H1 (cell line): ENCODE data around the gene RRP7A. TPM values are rescaled to one million over a fixed set of nuclear protein-coding genes. Genes with fewer than 3 reads are reported as not detected.

ENCODE experiments used
- BACH1 ChIP-seq: IDR thresholded peaks from 2 replicates; pipeline ENCODE4 v1.6.1; 2012; ENCODE audit warnings: low read length, improper control_type of control experiment
- CHD7 ChIP-seq: fragments of 300-600 bp; sonication (generic); IDR thresholded peaks from 2 replicates; pipeline ENCODE4 v1.7.1; 2012; ENCODE audit warnings: low read length, moderate library complexity, mild to moderate bottlenecking, inconsistent platforms; ENCODE audit not compliant: insufficient replicate concordance
- CTCF ChIP-seq, 3 experiments: IDR thresholded peaks; 1 replicate in 2 of 3; 2 replicates in 1 of 3; pipeline versions ENCODE4 v1.5.1 to v1.6.1; 2011; ENCODE audit warnings: low read length in 3 of 3, mild to moderate bottlenecking in 3 of 3, inconsistent platforms in 2 of 3, low read depth in 1 of 3, moderate library complexity in 1 of 3; ENCODE audit not compliant: insufficient read depth in 1 of 3; ENCODE audit errors: control extremely low read depth in 1 of 3
- FOSL1 ChIP-seq: IDR thresholded peaks from 2 replicates; pipeline ENCODE4 v1.6.1; 2011; ENCODE audit warnings: mild to moderate bottlenecking, low read depth, low read length, moderate library complexity; ENCODE audit not compliant: insufficient read depth
- JUND ChIP-seq: IDR thresholded peaks from 2 replicates; pipeline ENCODE4 v1.6.1; 2011; ENCODE audit warnings: mild to moderate bottlenecking, improper control_type of control experiment, low read length
- RXRA ChIP-seq: IDR thresholded peaks from 2 replicates; pipeline ENCODE4 v1.6.1; 2011; ENCODE audit warnings: low read depth, mild to moderate bottlenecking, low read length, moderate library complexity; ENCODE audit not compliant: insufficient read depth
- SAP30 ChIP-seq: fragments of 300-600 bp; sonication (generic); IDR thresholded peaks from 2 replicates; pipeline ENCODE4 v1.7.1; 2012; ENCODE audit warnings: low read length, moderate library complexity, mild to moderate bottlenecking, inconsistent platforms; ENCODE audit not compliant: insufficient read depth, insufficient replicate concordance
- SP1 ChIP-seq: IDR thresholded peaks from 2 replicates; pipeline ENCODE4 v1.6.1; 2011; ENCODE audit warnings: low read depth, low read length
- ZNF274 ChIP-seq: IDR thresholded peaks from 2 replicates; pipeline ENCODE4 v1.7.0; 2012; ENCODE audit warnings: low read length, borderline replicate concordance; ENCODE audit errors: extremely low read depth
- polyA plus RNA-seq, 7 experiments: library from polyadenylated mRNA; depleted of rRNA in 3 of 7; stranded (reverse) in 5 of 7; unstranded in 2 of 7; fragments of >200 nt in 5 of 7; fragments of 200-250 nt in 2 of 7; gene quantifications; 1 replicate in 5 of 7; 2 replicates in 1 of 7; 4 replicates in 1 of 7; pipeline versions ENCODE4 v1.2.1 to v1.2.3, GENCODE V29; 2011 to 2013; ENCODE audit warnings: missing spikeins in 2 of 7, mixed read lengths in 2 of 7
- total RNA-seq: library from RNA; stranded (reverse); fragmentation: NEBNext Ultra II Directional; extraction: Animal tissue kit (Norgen Biotek cat#: 25700); gene quantifications from 2 replicates; pipeline ENCODE4 v1.2.1, GENCODE V29; 2021

Gene RRP7A
- total and polyA plus RNA-seq, 2 of the 8 experiments (the other 6 are each of a cell fraction or from before 2014, with no cell fraction given) = 18.4 to 49.0 TPM

GRCh38 chr22:42511401-42511891, 8.2 kb downstream of the RRP7A start (continued):
- TF ChIP-seq CHD7 = no peak
- TF ChIP-seq ZNF274 = no peak
- no peak for TF ChIP-seq FOSL1
- TF ChIP-seq SP1 = no peak
- TF ChIP-seq BACH1 = no peak
- TF ChIP-seq JUND = no peak
- TF ChIP-seq SAP30 = no peak
- TF ChIP-seq RXRA = no peak
- no peak for TF ChIP-seq CTCF (IDR thresholded peaks at IDR 0.05; ENCODE audit: control extremely low read depth in 1 of 3, insufficient read depth in 1 of 3, low read depth in 1 of 3, low read length in 3 of 3)
